Esophagus squamous epithelium (tissue), 5 donors: ENCODE results near the gene OBSL1. TPM values are rescaled to one million over a fixed set of nuclear protein-coding genes. Genes with fewer than 3 reads are reported as not detected.

Experiments used
- DNase-seq: peaks from one replicate; lab custom pipeline; 2025; lab: John Stamatoyannopoulos, UW
- H3K27ac ChIP-seq, 4 donors: fragments of 200-600 bp; sonication (generic); one replicate each; pipeline ENCODE4 v1.5.1; 2016 to 2019; ENCODE audit warnings: mild to moderate bottlenecking in 1 of 4
- H3K27me3 ChIP-seq, 4 donors: fragments of 200-600 bp; sonication (generic); 1 replicate in 3 of 4; 2 replicates in 1 of 4; pipeline versions ENCODE4 v1.5.1 to v1.6.0; 2017 to 2021; ENCODE audit warnings: antibody characterized with exemption in 1 of 4
- H3K36me3 ChIP-seq, 3 donors: fragments of 200-600 bp; sonication (generic); one replicate each; pipeline ENCODE4 v1.5.1; 2016 to 2019
- H3K4me1 ChIP-seq, 3 donors: fragments of 200-600 bp; sonication (generic); one replicate each; pipeline ENCODE4 v1.5.1; 2017 to 2019
- H3K4me3 ChIP-seq, 4 donors: fragments of 200-600 bp; sonication (generic); 1 replicate in 3 of 4; 2 replicates in 1 of 4; pipeline ENCODE4 v1.5.1; 2016 to 2019; ENCODE audit warnings: mild to moderate bottlenecking in 2 of 4, moderate library complexity in 1 of 4
- H3K9me3 ChIP-seq, 3 donors: fragments of 200-600 bp; sonication (generic); one replicate each; pipeline ENCODE4 v1.5.1; 2016 to 2019
- POLR2A ChIP-seq, 4 donors: fragments of 450-650 bp; IDR thresholded peaks; one replicate each; pipeline ENCODE4 v1.6.1; 2017; ENCODE audit warnings: antibody characterized with exemption in 4 of 4, mild to moderate bottlenecking in 4 of 4, moderate library complexity in 3 of 4
- WGBS, 2 donors: methylation state at CpG; one replicate each; pipeline ENCODE4 v1.1.5; 2018; 5-methylcytosine and 5-hydroxymethylcytosine counted together
- intact Hi-C: fragments of 100-400 bp; cut with DNase I; formaldehyde crosslinking; loops from one replicate; pipeline ENCODE4 v1.15.0; 2022
- total RNA-seq, 4 donors: library from RNA; depleted of rRNA; stranded (reverse); fragments of >200 nt; gene quantifications; one replicate each; pipeline ENCODE4 v1.1.0, GENCODE V29; 2016
- TF ChIP-seq, protein P1 (sequence below), 6 experiments: fragments of 450-650 bp in 4 of 6; fragments of 200-600 bp in 2 of 6; sonication (generic) in 2 of 6; IDR thresholded peaks; one replicate each; pipeline ENCODE4 v1.5.1; 2016 to 2019; ENCODE audit warnings: antibody characterized with exemption in 6 of 6, mild to moderate bottlenecking in 4 of 6, moderate library complexity in 4 of 6
- donor health status: DM: yes; HTN: yes; CAD: no.

Gene OBSL1
- total RNA-seq, 4 donors from 2014 or later: 7.0 to 38.9 (median 16.0) TPM

DNA sequence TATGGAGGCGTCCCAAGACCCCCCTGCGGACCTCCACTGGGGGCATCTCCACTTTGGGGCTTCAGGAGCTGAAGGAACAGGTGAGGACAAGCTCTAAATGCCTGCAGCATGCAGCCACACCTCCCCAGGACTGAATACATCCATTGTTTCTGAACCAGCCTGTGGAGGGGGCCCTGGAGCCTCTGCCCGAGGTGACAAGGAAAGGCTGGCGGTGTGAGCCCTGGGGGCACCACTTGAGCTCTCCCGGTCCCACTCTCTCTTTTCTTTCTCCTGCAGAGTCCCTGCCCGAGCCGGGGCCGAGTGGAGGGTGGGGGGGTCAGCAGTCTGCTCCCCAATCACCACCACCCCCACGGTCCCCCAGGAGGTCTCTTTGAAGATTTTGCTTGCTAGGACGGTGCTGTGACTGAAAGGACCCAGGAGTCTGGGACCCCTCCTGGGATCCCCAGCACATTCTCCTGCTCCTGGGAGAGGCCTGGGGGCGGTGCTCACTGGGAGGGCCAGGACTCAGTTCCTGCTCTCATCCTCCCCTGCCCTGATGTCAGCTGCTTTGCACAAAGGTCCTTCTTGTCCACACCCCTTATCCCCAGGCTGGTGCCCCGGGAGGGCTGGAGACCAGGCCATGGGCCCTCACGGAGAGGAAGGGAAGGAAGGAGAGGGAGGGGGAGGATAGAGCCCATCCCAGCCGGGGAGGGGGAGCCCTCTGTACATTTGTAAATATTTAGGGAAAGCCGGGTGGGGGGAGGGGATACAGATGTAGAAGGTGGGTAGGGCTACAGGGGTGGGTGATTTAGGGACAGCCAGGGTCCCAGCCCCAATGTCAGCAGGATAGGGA, 33.5 kb downstream of the OBSL1 start:
- Histone ChIP-seq H3K36me3 (peaks cover 5 to 33% (median 12%) of the 10 kb centered on the region in 3 donors), H3K4me1 (peaks cover 13 to 35% (median 18%) of the 10 kb centered on the region in 3 donors), H3K27ac (no peak overlapping the region), H3K27me3 (peaks cover 0 to 62% (median 0%) of the 10 kb centered on the region in 4 donors), H3K4me3 (no peak overlapping the region), H3K9me3 (no peaks in the 10 kb centered on the region)
- intact Hi-C loops: loop anchor here (5.0 kb wide), 1 partner anchor 104 kb away; no protein-coding TSS in a partner anchor
- no peak for DNase-seq
- TF ChIP-seq POLR2A (IDR thresholded peaks at IDR 0.05): no peak
- TF ChIP-seq, protein P1, sequence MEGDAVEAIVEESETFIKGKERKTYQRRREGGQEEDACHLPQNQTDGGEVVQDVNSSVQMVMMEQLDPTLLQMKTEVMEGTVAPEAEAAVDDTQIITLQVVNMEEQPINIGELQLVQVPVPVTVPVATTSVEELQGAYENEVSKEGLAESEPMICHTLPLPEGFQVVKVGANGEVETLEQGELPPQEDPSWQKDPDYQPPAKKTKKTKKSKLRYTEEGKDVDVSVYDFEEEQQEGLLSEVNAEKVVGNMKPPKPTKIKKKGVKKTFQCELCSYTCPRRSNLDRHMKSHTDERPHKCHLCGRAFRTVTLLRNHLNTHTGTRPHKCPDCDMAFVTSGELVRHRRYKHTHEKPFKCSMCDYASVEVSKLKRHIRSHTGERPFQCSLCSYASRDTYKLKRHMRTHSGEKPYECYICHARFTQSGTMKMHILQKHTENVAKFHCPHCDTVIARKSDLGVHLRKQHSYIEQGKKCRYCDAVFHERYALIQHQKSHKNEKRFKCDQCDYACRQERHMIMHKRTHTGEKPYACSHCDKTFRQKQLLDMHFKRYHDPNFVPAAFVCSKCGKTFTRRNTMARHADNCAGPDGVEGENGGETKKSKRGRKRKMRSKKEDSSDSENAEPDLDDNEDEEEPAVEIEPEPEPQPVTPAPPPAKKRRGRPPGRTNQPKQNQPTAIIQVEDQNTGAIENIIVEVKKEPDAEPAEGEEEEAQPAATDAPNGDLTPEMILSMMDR (IDR thresholded peaks at IDR 0.05): no peak
- WGBS, 2 donors: 32 to 47% methylated on average over 3 to 5 of the region's 15 CpGs

- TF ChIP-seq POLR2A (IDR thresholded peaks at IDR 0.05): no peak
- TF ChIP-seq, protein P1 (IDR thresholded peaks at IDR 0.05): no peak
- Histone ChIP-seq H3K4me3 (no peak overlapping the region), H3K9me3 (no peaks in the 10 kb centered on the region), H3K27me3 (peaks cover 0 to 69% (median 0%) of the 10 kb centered on the region in 4 donors), H3K36me3 (peaks cover 5 to 33% (median 12%) of the 10 kb centered on the region in 3 donors), H3K27ac (no peak overlapping the region), H3K4me1 (peaks cover 6 to 26% (median 9%) of the 10 kb centered on the region in 3 donors)
- intact Hi-C loops: loop anchor here (5.0 kb wide), 1 partner anchor 105 kb away; no protein-coding TSS in a partner anchor
- 60% methylated on average over 1 of the region's 9 CpGs; no CpG with 5 or more reads in 1 of the 2 donors for WGBS, 2 donors
- DNase-seq: no peak
Observed at GRCh38 chr2:219536967-219537366, 34.4 kb downstream of the OBSL1 start.

- 72 to 81% methylated on average over 11 to 12 of the region's 16 CpGs for WGBS, 2 donors
- no peaks in the 10 kb centered on the region for H3K9me3 ChIP-seq
- no peak for DNase-seq
- H3K4me1 ChIP-seq: peaks cover under 1 to 20% (median 3%) of the 10 kb centered on the region in 3 donors
- no peak overlapping the region for H3K27ac ChIP-seq
- intact Hi-C loops: loop anchor here (5.0 kb wide), 1 partner anchor 106 kb away; no protein-coding TSS in a partner anchor
- no peak for TF ChIP-seq POLR2A (IDR thresholded peaks at IDR 0.05)
- TF ChIP-seq, protein P1 (IDR thresholded peaks at IDR 0.05): no peak
- H3K36me3 ChIP-seq: peaks cover 5 to 30% (median 12%) of the 10 kb centered on the region in 3 donors
- H3K4me3 ChIP-seq: no peak overlapping the region
- peaks cover 0 to 70% (median 0%) of the 10 kb centered on the region in 4 donors for H3K27me3 ChIP-seq
Observed at GRCh38 chr2:219536425-219536824, 34.9 kb downstream of the OBSL1 start.

DNA sequence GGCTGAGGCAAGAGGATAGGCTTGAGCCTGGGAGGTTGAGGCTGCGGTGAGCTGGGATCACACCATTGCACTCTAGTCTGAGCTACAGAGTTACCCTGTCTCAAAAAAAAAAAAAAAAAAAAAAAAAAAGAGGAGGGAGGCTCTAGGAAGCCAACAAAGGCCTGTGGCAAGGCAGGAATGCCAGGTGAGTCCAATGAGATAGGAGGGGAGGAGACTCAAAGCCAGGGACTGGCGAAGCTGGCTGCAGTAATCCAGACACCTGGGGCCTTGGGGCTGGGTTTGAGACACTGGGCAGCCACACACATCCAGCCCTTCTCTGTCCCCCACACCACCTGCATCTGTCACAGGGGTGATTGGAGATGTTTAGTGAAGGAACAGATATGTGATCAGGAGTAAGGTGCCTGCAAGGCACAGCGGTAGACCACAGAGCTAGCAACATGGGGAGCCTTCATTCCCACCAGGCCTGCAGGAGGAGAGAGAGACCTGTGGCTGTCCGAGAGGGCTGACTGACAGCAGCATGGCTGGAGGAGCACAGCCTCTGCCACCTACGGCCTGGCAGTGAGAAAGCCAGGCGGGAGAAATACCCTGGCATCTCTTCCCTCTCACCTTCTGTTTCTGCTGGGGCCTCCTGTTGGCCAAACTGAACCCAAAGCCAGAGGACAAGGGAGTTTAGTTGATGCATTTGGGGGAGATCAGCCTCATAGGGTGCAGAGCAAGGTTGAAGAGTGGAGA, 37.2 kb downstream of the OBSL1 start:
- no peak overlapping the region for H3K27ac ChIP-seq
- H3K9me3 ChIP-seq: no peaks in the 10 kb centered on the region
- intact Hi-C loops: loop anchor here (5.0 kb wide), 1 partner anchor 132 kb away; no protein-coding TSS in a partner anchor
- peaks cover 0 to 7% (median 0%) of the 10 kb centered on the region in 3 donors for H3K36me3 ChIP-seq
- H3K4me3 ChIP-seq: no peak overlapping the region
- TF ChIP-seq POLR2A (IDR thresholded peaks at IDR 0.05): no peak
- TF ChIP-seq, protein P1 (IDR thresholded peaks at IDR 0.05): no peak
- DNase-seq: no peak
- peaks cover 0 to 24% (median 0%) of the 10 kb centered on the region in 3 donors for H3K4me1 ChIP-seq
- 71 to 74% methylated on average over 4 to 6 of the region's 6 CpGs for WGBS, 2 donors
- peaks cover 0 to 82% (median 2%) of the 10 kb centered on the region in 4 donors for H3K27me3 ChIP-seq
